WI38 (cell line): ENCODE measurements around the gene VSX1.

Experiments used
- H3K4me3 ChIP-seq: 2 replicates; pipeline ENCODE4 v1.5.1; 2011; ENCODE audit warnings: low read depth, mild to moderate bottlenecking, control low read depth, low read length
- TF ChIP-seq, protein P1 (sequence below): IDR thresholded peaks from 2 replicates; pipeline ENCODE4 v1.5.1; 2012; ENCODE audit warnings: low read depth, mild to moderate bottlenecking, control low read depth, low read length

The VSX1 gene

DNA sequence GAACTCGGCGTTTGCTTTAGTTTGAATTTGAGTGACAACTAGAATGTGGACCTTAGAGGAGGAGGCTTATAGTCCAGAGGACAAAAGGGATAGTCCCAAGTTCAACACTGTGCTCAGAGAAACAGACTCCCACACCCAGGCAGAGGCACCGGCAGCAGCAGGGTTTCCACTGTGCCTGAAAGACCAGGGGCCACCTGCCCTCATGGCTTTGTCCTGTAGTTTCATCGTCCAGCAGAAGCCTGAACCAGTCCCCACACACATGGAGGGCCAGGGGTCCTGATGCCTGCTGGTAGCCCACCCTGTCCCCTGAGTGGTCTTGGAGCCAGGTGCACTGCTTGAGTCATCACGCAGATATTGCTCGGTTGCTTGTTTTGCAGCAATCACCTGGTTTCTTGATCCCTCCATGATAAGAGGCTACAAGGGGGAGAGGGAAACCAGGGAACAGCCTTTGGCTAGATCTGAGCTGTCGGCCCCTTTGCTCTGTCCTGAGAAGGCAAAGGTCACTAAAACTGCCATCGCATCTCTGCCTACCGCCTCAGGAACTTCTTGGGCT lies 16.8 kb downstream of the VSX1 start:
- TF ChIP-seq, protein P1, sequence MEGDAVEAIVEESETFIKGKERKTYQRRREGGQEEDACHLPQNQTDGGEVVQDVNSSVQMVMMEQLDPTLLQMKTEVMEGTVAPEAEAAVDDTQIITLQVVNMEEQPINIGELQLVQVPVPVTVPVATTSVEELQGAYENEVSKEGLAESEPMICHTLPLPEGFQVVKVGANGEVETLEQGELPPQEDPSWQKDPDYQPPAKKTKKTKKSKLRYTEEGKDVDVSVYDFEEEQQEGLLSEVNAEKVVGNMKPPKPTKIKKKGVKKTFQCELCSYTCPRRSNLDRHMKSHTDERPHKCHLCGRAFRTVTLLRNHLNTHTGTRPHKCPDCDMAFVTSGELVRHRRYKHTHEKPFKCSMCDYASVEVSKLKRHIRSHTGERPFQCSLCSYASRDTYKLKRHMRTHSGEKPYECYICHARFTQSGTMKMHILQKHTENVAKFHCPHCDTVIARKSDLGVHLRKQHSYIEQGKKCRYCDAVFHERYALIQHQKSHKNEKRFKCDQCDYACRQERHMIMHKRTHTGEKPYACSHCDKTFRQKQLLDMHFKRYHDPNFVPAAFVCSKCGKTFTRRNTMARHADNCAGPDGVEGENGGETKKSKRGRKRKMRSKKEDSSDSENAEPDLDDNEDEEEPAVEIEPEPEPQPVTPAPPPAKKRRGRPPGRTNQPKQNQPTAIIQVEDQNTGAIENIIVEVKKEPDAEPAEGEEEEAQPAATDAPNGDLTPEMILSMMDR: no peak
- no peak overlapping the region for H3K4me3 ChIP-seq

DNA sequence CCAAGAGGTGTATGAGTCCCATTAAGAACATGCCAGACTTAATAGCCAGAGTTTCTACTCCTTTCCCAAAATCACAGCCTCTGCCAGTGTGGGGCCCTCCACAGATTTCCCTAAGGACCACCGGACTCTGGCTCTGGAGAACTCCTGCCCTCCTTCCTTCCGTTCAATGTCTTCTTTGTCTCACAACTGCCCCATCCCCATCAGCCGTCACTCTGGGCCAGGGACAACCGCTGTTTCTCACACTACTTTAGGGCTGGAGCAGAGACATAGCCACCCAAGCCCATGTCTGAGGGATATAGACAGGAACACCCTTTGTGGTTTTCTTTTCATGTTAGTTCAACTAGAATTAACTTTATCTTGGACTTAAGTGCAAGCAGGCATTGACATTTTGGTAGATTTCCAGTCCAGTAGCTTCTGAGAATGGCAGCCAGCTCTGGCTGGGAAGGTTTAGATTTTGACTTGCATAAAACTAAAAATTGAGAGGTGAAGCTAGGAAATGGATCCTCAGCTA lies 17.3 kb downstream of the VSX1 start:
- TF ChIP-seq, protein P1: no peak
- H3K4me3 ChIP-seq: no peak overlapping the region

DNA sequence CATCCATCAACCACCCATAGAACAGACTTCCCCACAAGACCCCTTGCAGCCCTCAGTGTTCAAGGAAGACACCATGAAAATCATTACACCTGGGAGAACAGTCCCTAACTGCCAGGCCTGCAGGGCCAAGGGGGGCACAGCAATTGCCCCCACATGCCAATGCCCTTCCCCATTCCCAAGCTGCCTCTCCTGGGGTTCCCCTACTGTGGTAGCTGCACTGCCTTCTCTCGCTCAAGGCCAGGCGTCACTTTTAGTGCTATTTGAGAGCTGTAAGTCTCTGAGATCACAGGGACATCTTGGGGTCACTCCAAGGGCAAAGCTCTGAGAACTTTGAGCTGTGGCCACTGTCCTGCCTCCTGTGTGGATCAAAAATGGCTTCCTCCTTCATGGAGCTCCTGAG lies 18.0 kb downstream of the VSX1 start:
- H3K4me3 ChIP-seq: no peak overlapping the region
- TF ChIP-seq, protein P1: no peak

DNA sequence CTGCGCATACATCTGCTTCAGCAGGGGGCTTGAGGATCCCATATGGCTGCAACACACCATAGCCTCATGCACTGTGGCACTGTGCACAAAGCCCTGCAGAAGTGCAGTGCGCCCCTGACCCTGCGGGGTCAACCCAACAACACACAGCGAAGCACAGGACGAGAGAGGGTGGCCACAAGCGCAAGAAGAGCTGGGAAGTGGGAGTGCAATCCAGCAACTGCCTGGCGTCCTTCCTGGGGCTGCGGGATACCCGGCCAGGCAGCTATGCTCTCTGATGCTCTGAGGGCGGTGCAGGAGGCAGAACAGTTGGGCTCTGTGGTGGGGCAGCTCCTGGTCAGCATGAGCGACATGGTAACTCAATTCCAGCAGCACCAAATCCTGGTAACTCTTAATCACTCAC lies 18.4 kb downstream of the VSX1 start:
- TF ChIP-seq, protein P1: no peak
- no peak overlapping the region for H3K4me3 ChIP-seq

DNA sequence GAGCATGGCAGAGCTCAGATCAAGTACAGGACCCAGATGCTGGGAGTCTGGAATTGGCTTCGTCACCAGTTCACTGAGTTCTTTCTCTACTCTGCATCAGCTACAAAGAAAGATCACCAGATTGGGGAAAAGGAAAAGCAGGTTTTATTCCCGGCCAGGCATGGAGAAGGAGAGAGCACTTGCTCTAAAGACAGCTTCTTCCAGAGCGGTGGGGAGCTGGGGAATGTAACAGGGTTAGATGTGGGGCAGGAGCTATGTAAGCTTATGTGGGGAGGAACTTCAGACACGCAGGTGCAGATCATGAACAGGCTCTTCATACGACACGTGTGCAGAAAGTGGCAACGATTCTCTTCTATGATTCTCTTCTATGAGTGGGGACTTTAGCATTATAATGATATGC lies 19.1 kb downstream of the VSX1 start:
- H3K4me3 ChIP-seq: no peak overlapping the region
- TF ChIP-seq, protein P1: no peak

DNA sequence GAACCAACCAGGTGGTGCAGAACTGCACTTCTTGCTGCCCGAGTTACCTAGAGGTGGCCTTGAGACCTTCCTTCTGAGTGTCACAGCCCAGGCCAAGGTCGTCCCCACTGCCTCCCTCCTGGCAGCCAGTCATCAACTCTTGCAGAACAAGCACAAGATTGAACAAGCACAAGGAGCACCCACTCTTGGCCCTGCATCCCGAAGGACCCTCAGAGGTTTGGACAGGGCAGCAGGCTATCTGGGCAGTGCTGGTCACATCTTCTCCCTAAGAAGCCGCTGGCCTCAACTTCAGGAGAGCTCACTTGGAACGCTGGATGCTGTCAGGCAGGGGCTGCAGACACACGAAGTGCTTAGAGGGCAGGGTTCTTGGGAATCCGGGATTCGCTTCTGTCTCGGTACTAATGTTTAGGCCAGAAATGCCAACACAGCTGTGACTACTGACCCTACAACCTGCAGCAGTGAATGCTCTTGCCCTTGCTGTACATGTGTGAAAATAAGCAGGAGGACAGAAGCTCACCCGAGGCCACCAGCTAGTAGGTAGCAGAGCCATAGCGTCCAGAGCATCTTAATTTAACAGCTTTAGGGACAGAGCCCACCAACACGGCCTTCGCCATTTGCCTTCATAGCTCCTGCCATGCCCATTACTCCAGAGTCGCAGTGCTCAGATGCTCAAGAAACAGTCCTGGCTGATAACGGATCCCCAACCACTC lies 20.0 kb downstream of the VSX1 start:
- TF ChIP-seq, protein P1: no peak
- H3K4me3 ChIP-seq: no peak overlapping the region

DNA sequence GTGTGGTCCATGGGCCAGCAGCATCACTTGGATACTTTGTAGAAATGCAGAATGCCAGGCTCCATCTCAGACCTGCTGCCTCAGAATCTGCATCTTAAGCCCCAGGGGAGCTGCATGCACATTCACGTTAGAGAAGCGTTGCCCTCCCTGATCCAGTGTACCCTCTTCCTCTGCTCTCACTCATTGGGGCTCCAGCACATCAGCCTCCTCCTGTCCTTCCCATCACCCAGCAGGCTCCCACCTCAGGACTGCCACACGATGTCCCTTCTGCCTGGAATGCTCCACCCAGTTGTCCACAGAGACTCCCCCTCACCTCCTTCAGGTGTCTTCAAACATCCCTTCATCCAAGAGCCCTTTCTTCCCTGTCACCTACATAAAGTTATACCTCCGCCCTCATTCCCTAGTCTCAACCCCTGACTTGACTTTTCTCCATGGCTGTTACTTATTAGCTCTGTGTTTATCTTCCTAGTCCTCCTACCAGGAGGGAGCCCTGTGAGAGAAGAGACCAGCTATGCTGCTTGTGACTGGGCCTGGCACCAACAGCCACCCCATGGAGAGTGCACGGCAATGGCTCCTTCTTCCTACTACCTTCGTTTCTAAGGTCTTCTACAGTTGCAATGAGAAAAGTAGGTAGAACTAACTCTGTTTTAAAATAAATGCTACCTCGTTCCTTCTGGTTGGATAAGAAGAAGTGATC lies 20.7 kb downstream of the VSX1 start:
- no peak overlapping the region for H3K4me3 ChIP-seq
- TF ChIP-seq, protein P1: no peak
